DMS153 treated with DMSO at 0.1 percent for 48 hours (cell line): ENCODE measurements around the gene IZUMO2.
"Not testable (repeated sequence)": the region's sequence is repeated elsewhere in the genome, so short reads cannot be mapped to it uniquely, and the experiment has no call there.

Experiments
- DNase-seq: peaks from one replicate; lab custom pipeline; 2025; ENCODE audit not compliant: unreplicated experiment; lab: John Stamatoyannopoulos, UW

Gene IZUMO2

GRCh38 chr19:50140118-50140845, 22.8 kb downstream of the IZUMO2 start:
- DNase-seq = not testable (repeated sequence)

GRCh38 chr19:50136603-50137365, 26.3 kb downstream of the IZUMO2 start:
- not testable (repeated sequence) for DNase-seq

- DNase-seq = not testable (repeated sequence)
Measured at GRCh38 chr19:50135856-50136602, 27.1 kb downstream of the IZUMO2 start.

- DNase-seq = not testable (repeated sequence)
Measured at GRCh38 chr19:50134777-50135719, 28.0 kb downstream of the IZUMO2 start.

GRCh38 chr19:50133518-50134492, 29.3 kb downstream of the IZUMO2 start:
- not testable (repeated sequence) for DNase-seq

GRCh38 chr19:50104012-50104411, 59.1 kb downstream of the IZUMO2 start:
- not testable (repeated sequence) for DNase-seq

- DNase-seq = not testable (repeated sequence)
Measured at GRCh38 chr19:50103405-50103804, 59.7 kb downstream of the IZUMO2 start.
